GM18868 (cell line): Measurements from ENCODE around the gene ZNF618.

Experiments used
- ATAC-seq: cut with Tn5 transposase; IDR thresholded peaks from one replicate; pipeline ENCODE4 v1.9.1; 2021; ENCODE audit warnings: mild to moderate bottlenecking, moderate library complexity; ENCODE audit not compliant: unreplicated experiment

The ZNF618 gene

GRCh38 chr9:113876151-113876992 is at the start of gene ZNF618:
TSS of gene ZNF618 (plus strand) at chr9:113876309. CDS start at chr9:113876381, 72 bp downstream.
- no peak for ATAC-seq

- ATAC-seq: no peak
Measured at GRCh38 chr9:113828221-113828620, 47.9 kb upstream of the ZNF618 start.

- ATAC-seq: no peak
Measured at GRCh38 chr9:113837334-113837733, 38.8 kb upstream of the ZNF618 start.

- ATAC-seq: no peak
Measured at GRCh38 chr9:113842086-113842485, 34.0 kb upstream of the ZNF618 start.

- ATAC-seq: no peak
Measured at GRCh38 chr9:113844466-113844865, 31.6 kb upstream of the ZNF618 start.

GRCh38 chr9:113851359-113851758 is 24.8 kb upstream of the ZNF618 start:
- no peak for ATAC-seq

GRCh38 chr9:113851873-113852272 is 24.2 kb upstream of the ZNF618 start:
- ATAC-seq: no peak

- ATAC-seq: no peak
Measured at GRCh38 chr9:113853333-113853732, 22.8 kb upstream of the ZNF618 start.

- ATAC-seq: no peak
Measured at GRCh38 chr9:113854310-113854709, 21.8 kb upstream of the ZNF618 start.

- ATAC-seq: peak; percentile 96
Measured at GRCh38 chr9:113857875-113858274, 18.2 kb upstream of the ZNF618 start.

GRCh38 chr9:113858282-113858681 is 17.8 kb upstream of the ZNF618 start:
- peak; percentile 51 for ATAC-seq

- ATAC-seq: no peak
Measured at GRCh38 chr9:113863345-113863744, 12.8 kb upstream of the ZNF618 start.

- no peak for ATAC-seq
Measured at GRCh38 chr9:113868501-113868900, 7.6 kb upstream of the ZNF618 start.

GRCh38 chr9:113872485-113873143 is 3.5 kb upstream of the ZNF618 start:
- no peak for ATAC-seq

GRCh38 chr9:113873446-113873845 is 2.7 kb upstream of the ZNF618 start:
- ATAC-seq: no peak

- ATAC-seq: no peak
Measured at GRCh38 chr9:113873926-113874325, 2.2 kb upstream of the ZNF618 start.

GRCh38 chr9:113875459-113876150 is 504 bp upstream of the ZNF618 start:
- no peak for ATAC-seq

- ATAC-seq: no peak
Measured at GRCh38 chr9:113876993-113877368, 872 bp downstream of the ZNF618 start.

- ATAC-seq: no peak
Measured at GRCh38 chr9:113879318-113879717, 3.2 kb downstream of the ZNF618 start.

GRCh38 chr9:113879911-113880310 is 3.8 kb downstream of the ZNF618 start:
- no peak for ATAC-seq

- ATAC-seq: no peak
Measured at GRCh38 chr9:113882181-113882580, 6.1 kb downstream of the ZNF618 start.
